Sigmoid colon (tissue), 4 donors: ENCODE data around the gene AKIRIN1.

Source experiments
- EP300 ChIP-seq, 4 donors: sonication (generic); formaldehyde crosslinking; IDR thresholded peaks; one replicate each; pipeline ENCODE4 v1.6.1; 2017; ENCODE audit warnings: antibody characterized with exemption in 4 of 4
- POLR2AphosphoS5 ChIP-seq, 4 donors: sonication (generic); formaldehyde crosslinking; IDR thresholded peaks; one replicate each; pipeline ENCODE4 v1.6.1; 2017; ENCODE audit warnings: antibody characterized with exemption in 4 of 4
- TF ChIP-seq, protein P1 (sequence below), 4 experiments: fragments of 450-650 bp in 3 of 4; fragments of 200-600 bp in 1 of 4; IDR thresholded peaks; one replicate each; pipeline ENCODE4 v1.5.1; 2016 to 2019; ENCODE audit warnings: antibody characterized with exemption in 4 of 4, mild to moderate bottlenecking in 3 of 4, moderate library complexity in 2 of 4

DNA sequence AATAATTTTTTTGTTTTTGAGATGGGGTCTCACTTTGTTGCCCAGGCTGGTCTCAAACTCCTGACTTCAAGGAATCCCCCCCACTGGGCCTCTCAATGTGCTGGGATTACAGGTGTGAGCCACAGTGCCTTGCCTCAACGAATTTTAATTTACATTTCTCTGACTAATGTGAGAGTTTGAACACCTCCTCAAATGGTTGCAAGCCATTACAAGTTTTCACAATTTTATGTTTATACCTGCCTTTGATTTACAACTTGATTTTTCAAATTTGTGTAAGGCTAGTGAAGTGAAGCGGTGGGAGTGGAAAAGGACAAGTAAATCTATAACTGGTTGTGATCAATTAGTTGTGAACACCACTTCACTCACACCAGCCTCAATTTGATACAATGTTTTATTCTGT, 40.5 kb upstream of the AKIRIN1 start:
- TF ChIP-seq, protein P1, sequence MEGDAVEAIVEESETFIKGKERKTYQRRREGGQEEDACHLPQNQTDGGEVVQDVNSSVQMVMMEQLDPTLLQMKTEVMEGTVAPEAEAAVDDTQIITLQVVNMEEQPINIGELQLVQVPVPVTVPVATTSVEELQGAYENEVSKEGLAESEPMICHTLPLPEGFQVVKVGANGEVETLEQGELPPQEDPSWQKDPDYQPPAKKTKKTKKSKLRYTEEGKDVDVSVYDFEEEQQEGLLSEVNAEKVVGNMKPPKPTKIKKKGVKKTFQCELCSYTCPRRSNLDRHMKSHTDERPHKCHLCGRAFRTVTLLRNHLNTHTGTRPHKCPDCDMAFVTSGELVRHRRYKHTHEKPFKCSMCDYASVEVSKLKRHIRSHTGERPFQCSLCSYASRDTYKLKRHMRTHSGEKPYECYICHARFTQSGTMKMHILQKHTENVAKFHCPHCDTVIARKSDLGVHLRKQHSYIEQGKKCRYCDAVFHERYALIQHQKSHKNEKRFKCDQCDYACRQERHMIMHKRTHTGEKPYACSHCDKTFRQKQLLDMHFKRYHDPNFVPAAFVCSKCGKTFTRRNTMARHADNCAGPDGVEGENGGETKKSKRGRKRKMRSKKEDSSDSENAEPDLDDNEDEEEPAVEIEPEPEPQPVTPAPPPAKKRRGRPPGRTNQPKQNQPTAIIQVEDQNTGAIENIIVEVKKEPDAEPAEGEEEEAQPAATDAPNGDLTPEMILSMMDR (IDR thresholded peaks at IDR 0.05) = no peak
- TF ChIP-seq POLR2AphosphoS5 (IDR thresholded peaks at IDR 0.05) (no peak), EP300 (IDR thresholded peaks at IDR 0.05) (no peak)
